Kidney epithelial cell (primary cell): ENCODE data around the gene IL24. TPM values are rescaled to one million over a fixed set of nuclear protein-coding genes. Genes with fewer than 3 reads are reported as not detected.

Source experiments
- DNase-seq: peaks from one replicate; pipeline ENCODE4 v3.0.0-alpha.2; 2010; ENCODE audit warnings: low read depth
- H3K27me3 ChIP-seq: 2 replicates; pipeline ENCODE4 v1.6.0; 2011; ENCODE audit warnings: low read length; ENCODE audit not compliant: control insufficient read depth, insufficient read depth
- H3K36me3 ChIP-seq: 2 replicates; pipeline ENCODE4 v1.5.1; 2011; ENCODE audit warnings: low read length; ENCODE audit not compliant: control insufficient read depth, insufficient read depth
- H3K4me3 ChIP-seq: 2 replicates; pipeline ENCODE4 v1.5.1; 2011; ENCODE audit warnings: low read depth, mild to moderate bottlenecking, control low read depth, low read length
- total RNA-seq: library from RNA; depleted of rRNA; stranded (reverse); fragments of >200 nt; gene quantifications from 2 replicates; pipeline ENCODE4 v1.2.3, GENCODE V29; 2015
- TF ChIP-seq, protein P1 (sequence below): IDR thresholded peaks from 2 replicates; pipeline ENCODE4 v1.5.1; 2011; ENCODE audit warnings: mild to moderate bottlenecking, moderate library complexity, low read length, control low read depth, inconsistent platforms; ENCODE audit not compliant: insufficient read depth, poor library complexity, severe bottlenecking

IL24 gene
- total RNA-seq, 1 donor from 2014 or later, result 0.38 TPM

DNA sequence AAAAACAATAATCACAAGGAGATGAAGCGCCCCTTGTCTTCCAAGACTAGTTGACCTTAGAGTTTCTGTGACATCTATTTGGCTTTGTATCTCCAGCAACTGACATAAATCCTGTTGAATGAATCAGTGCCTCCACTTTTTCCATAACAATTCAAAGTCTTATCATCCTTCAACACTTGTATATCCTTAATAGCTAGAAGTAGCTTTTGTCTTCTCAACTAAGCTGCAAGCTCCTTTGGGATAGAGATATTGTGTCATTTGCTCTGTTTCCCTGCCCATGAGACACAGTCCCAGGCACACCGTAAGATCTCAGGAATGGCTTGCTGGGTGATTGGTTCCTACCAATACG, 43.3 kb downstream of the IL24 start:
- no peak overlapping the region for H3K4me3 ChIP-seq
- no peaks in the 10 kb centered on the region for H3K36me3 ChIP-seq
- no peak for DNase-seq
- H3K27me3 ChIP-seq, result no peaks in the 10 kb centered on the region
- TF ChIP-seq, protein P1, sequence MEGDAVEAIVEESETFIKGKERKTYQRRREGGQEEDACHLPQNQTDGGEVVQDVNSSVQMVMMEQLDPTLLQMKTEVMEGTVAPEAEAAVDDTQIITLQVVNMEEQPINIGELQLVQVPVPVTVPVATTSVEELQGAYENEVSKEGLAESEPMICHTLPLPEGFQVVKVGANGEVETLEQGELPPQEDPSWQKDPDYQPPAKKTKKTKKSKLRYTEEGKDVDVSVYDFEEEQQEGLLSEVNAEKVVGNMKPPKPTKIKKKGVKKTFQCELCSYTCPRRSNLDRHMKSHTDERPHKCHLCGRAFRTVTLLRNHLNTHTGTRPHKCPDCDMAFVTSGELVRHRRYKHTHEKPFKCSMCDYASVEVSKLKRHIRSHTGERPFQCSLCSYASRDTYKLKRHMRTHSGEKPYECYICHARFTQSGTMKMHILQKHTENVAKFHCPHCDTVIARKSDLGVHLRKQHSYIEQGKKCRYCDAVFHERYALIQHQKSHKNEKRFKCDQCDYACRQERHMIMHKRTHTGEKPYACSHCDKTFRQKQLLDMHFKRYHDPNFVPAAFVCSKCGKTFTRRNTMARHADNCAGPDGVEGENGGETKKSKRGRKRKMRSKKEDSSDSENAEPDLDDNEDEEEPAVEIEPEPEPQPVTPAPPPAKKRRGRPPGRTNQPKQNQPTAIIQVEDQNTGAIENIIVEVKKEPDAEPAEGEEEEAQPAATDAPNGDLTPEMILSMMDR, result no peak

DNA sequence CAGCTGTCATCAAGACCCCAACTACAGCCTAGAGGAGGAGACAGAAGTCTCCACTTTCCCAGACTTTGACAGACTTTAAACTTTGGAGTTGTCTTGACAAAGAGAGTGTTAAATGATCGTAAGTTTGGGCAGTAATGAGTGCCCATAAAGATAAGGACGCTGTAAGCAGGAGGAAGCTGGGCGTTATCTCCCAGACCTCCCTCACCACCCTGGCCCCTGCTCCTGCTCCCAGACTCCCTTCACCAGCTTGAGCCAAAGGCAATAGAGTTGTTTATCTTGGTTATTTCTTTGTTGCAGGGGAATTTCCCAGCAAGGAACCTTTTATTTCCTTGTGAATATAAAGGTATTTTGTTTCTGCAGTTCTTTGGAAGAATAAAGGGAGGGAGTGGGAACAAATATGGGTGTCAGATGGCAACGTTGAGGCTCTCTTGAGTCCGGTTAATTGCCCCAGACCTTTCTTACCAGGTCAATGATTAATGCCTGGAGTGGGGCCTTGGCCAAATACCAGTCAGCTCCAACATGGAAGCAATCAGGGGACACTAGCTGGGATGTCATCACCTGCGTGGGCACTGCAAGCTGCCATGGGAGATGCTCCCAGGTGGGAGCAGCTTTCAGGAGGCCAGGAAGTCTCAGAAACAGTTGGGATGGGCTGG, 44.6 kb downstream of the IL24 start:
- Histone ChIP-seq H3K27me3 (no peaks in the 10 kb centered on the region), H3K36me3 (no peaks in the 10 kb centered on the region), H3K4me3 (no peak overlapping the region)
- TF ChIP-seq, protein P1, result no peak
- DNase-seq, result peak; percentile 12

DNA sequence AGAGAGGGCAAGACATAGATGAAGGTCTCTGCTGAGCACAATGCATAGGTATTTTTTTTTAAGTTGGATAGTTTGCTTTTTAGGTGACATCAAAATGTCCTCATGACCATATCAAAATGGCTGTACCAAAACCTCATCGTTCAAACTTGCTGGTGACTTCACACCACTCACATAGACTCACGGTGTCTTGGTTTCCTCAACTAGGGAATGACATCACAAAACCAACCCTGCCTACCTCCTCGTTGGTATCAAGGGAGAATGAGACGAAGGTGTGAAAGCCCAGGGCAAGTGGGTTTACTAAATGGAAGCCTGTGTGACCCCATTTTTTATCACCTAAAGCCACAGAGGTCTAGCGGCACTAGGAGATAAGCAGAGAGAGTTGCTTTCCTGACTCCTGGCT, 47.5 kb downstream of the IL24 start:
- H3K27me3 ChIP-seq, result no peaks in the 10 kb centered on the region
- no peaks in the 10 kb centered on the region for H3K36me3 ChIP-seq
- no peak overlapping the region for H3K4me3 ChIP-seq
- DNase-seq, result no peak
- TF ChIP-seq, protein P1, result no peak

DNA sequence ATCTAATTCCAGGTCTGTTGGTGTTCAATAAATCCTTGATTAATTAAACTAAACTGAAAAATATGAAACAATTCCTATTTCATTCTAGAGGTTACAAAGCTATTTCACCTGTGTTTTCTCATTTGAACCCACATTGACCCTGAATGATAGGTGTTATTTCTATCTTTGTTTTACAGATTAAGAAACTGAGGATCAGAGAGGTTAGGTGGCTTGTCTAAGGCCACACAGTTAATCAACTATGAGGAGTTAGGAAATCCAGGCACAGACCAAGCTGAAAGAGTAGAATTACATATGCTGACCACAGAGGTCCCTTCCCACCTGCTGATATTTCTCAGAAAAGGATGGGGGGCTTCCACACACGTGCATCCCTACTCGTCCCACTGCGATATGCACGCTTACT, 48.5 kb downstream of the IL24 start:
- no peak for DNase-seq
- H3K27me3 ChIP-seq, result no peaks in the 10 kb centered on the region
- no peak overlapping the region for H3K4me3 ChIP-seq
- no peaks in the 10 kb centered on the region for H3K36me3 ChIP-seq
- TF ChIP-seq, protein P1, result no peak

DNA sequence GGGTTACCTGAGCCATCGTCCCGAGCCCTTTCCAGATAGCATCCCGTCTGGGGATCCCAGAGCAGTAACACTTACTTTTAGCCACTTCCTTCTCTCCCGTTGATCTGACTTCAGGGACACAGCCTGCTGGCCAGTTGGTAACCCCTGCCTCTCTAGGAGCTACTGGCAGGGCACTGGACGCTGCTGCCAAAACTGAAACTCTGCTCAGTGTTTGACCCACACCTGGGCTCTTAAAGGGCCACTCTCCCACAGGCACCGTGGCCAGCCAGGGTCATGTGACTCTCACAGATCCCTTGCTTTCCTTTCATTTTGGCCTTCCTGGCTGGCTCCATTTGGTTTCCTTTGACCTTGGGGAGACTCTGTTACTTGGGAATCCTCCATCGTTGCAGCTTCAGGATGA, 49.0 kb downstream of the IL24 start, which contains the start of gene PIGR:
Gene PIGR (minus strand): TSS at position 206 of the 400 bp plus-strand sequence. CDS start 5,935 bp downstream, outside the sequence.
- no peak for DNase-seq
- Histone ChIP-seq H3K4me3 (no peak within 1 kb of the TSS), H3K36me3 (no peaks in the 10 kb centered on the region), H3K27me3 (no peaks in the 10 kb centered on the region)
- TF ChIP-seq, protein P1, result no peak

DNA sequence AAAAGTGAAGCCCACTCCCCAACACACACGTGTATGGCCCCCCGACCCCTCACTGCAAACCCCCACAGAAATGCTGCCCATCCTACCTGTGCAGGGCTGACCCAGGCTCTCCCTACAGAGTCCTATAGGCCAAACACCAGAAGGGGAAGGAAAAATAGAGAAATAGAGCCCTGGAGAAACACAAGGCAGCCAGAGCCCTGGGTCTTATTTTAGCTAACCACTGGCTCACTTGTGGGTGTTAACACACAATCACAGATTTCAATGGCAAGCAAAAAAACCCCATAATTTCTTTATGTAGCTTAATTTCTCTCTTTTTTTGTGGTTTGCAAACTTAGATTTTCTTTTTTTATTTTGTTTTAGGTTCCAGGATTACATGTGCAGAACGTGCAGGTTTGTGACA, 50.0 kb downstream of the IL24 start:
- TF ChIP-seq, protein P1, result no peak
- H3K36me3 ChIP-seq, result no peaks in the 10 kb centered on the region
- DNase-seq, result no peak
- H3K27me3 ChIP-seq, result no peaks in the 10 kb centered on the region
- H3K4me3 ChIP-seq, result no peak overlapping the region
